ENCODE results near the gene NELFB. TPM values are rescaled to one million over a fixed set of nuclear protein-coding genes. Genes with fewer than 3 reads are reported as not detected.

NELFB gene
- total and polyA plus RNA-seq, 3 donors from 2014 or later, result 55.0 to 76.7 (median 60.9) TPM

DNA sequence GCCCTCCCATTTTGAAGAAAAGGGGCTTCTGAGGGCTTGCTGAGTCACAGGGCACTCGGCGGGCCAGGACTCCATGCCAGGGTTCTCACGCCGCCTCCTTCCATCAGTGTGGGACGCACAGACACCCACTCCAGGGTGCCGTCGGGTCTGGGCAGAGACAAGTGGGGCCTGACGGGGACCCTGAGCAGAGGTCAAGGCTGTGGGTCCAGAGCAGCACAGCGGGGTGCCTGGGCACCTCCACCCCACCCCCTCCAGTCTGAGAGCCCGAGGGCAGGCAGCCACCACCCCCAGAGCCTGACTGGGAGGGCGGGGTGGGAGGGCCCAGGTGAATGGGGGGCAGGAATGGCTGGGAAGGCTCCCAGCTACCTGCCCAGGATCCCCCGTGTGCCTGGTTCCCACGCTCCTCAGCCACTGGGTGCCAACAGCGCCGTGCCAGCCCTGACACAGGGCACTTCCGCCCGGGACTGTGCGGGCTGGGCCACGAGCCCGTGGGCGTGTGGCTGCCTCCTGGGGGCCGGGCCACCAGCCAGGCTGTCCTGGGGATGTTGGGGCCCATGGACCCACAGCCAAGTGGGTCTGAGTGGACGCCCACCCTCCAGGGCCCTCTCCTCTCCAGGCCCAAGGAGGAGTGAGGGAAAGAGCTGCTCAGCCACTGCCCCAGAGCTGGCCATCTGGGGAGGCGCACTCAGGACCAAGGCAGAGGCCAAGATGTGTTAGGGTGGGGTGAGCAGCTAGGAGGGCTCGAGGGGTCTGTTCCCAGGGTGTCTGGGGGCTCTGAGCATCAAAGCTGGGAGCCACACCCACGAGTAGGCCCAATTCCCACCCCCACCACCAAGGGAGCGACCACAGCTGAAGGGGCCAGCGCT lies 57.1 kb downstream of the NELFB start:
- no peaks in the 10 kb centered on the region for H3K27me3 ChIP-seq
- intact Hi-C loops (cut with DNase I; ENCODE audit: low total_unique reads), result loop anchor here (10.0 kb wide), 1 partner anchor 93 kb away; no protein-coding TSS in a partner anchor
- H3K27ac ChIP-seq, result no peak overlapping the region
- peaks cover 17% of the 10 kb centered on the region for H3K4me1 ChIP-seq
- DNase-seq, result no peak
- TF ChIP-seq, protein P1, sequence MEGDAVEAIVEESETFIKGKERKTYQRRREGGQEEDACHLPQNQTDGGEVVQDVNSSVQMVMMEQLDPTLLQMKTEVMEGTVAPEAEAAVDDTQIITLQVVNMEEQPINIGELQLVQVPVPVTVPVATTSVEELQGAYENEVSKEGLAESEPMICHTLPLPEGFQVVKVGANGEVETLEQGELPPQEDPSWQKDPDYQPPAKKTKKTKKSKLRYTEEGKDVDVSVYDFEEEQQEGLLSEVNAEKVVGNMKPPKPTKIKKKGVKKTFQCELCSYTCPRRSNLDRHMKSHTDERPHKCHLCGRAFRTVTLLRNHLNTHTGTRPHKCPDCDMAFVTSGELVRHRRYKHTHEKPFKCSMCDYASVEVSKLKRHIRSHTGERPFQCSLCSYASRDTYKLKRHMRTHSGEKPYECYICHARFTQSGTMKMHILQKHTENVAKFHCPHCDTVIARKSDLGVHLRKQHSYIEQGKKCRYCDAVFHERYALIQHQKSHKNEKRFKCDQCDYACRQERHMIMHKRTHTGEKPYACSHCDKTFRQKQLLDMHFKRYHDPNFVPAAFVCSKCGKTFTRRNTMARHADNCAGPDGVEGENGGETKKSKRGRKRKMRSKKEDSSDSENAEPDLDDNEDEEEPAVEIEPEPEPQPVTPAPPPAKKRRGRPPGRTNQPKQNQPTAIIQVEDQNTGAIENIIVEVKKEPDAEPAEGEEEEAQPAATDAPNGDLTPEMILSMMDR (IDR thresholded peaks at IDR 0.05), result no peak
- no peak for TF ChIP-seq POLR2A (IDR thresholded peaks at IDR 0.05)
- H3K36me3 ChIP-seq (ENCODE audit: low read depth, missing control alignments), result no peaks in the 10 kb centered on the region
- no peak overlapping the region for H3K4me3 ChIP-seq
- WGBS, 2 donors, result 91% methylated on average over 26 of the region's 28 CpGs; no CpG with 5 or more reads in 1 of the 2 donors
- no peaks in the 10 kb centered on the region for H3K9me3 ChIP-seq

DNA sequence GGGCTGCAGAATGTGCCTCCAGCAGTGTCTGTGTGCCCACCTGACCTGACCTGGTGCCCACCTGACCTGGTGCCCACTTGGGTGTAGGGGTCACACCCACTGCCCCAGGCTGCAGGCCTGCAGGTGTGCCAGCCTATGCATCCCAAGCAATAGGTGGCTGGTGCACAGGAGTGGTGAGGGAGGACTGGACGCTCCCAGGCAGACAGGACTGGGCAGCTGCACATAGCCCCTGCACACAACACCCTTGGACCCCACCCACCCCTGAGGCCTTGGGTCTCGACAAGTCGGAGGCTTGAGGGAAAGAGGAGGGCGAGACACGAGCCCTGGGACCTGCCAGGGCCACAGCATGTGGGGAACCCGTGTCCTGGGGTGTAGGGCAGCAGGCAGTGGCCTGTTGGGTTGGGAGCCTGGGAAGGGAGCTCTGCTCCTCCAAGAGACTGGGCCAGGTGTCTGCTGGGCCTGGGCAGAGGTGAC lies 57.8 kb downstream of the NELFB start:
- H3K9me3 ChIP-seq, result no peaks in the 10 kb centered on the region
- no peak for TF ChIP-seq POLR2A (IDR thresholded peaks at IDR 0.05)
- TF ChIP-seq, protein P1 (IDR thresholded peaks at IDR 0.05), result no peak
- no peak for DNase-seq
- no peaks in the 10 kb centered on the region for H3K27me3 ChIP-seq
- H3K4me1 ChIP-seq, result peaks cover 13% of the 10 kb centered on the region
- H3K4me3 ChIP-seq, result no peak overlapping the region
- intact Hi-C loops (cut with DNase I; ENCODE audit: low total_unique reads), result loop anchor here (10.0 kb wide), 1 partner anchor 92 kb away; no protein-coding TSS in a partner anchor
- no peak overlapping the region for H3K27ac ChIP-seq
- WGBS, 2 donors, result 93 to 100% methylated on average over 1 to 6 of the region's 6 CpGs
- no peaks in the 10 kb centered on the region for H3K36me3 ChIP-seq (ENCODE audit: low read depth, missing control alignments)

DNA sequence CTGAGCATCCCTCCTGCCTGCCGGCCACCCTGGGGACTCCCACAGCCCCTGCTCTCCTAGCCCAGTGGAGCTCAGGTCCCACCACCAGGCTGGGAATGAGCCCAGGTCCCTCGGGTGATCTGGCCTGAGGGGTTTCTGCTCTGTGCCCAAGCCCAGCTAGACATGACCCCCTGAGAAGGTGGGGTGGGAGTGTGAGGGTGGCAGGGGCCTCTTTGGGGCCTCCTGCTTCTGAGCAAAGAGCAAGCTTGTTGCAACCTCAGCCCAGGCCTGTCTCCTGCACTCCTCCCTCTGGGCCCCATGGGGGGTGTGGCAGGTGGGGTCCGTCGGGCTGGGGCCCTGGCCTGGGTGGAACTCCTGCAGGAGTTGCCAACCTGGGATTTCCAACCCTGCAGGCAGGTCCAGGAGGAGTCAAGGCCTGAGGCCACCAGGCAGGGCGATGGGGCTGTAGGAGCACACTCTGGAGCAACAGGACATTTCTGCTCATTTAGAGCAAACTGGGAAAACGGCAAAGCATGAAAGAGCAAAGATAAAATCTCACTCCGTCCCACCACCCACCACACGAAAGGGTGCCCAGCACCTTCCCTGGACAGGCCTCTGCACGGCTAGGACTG lies 58.3 kb downstream of the NELFB start:
- TF ChIP-seq, protein P1 (IDR thresholded peaks at IDR 0.05), result no peak
- TF ChIP-seq POLR2A (IDR thresholded peaks at IDR 0.05), result no peak
- H3K9me3 ChIP-seq, result no peaks in the 10 kb centered on the region
- no peaks in the 10 kb centered on the region for H3K27me3 ChIP-seq
- H3K4me3 ChIP-seq, result no peak overlapping the region
- H3K36me3 ChIP-seq (ENCODE audit: low read depth, missing control alignments), result no peaks in the 10 kb centered on the region
- 86% methylated on average over 4 to 9 of the region's 9 CpGs for WGBS, 2 donors
- intact Hi-C loops (cut with DNase I; ENCODE audit: low total_unique reads), result loop anchor here (10.0 kb wide), 1 partner anchor 91 kb away; no protein-coding TSS in a partner anchor
- H3K27ac ChIP-seq, result no peak overlapping the region
- H3K4me1 ChIP-seq, result peaks cover 13% of the 10 kb centered on the region
- DNase-seq, result no peak

DNA sequence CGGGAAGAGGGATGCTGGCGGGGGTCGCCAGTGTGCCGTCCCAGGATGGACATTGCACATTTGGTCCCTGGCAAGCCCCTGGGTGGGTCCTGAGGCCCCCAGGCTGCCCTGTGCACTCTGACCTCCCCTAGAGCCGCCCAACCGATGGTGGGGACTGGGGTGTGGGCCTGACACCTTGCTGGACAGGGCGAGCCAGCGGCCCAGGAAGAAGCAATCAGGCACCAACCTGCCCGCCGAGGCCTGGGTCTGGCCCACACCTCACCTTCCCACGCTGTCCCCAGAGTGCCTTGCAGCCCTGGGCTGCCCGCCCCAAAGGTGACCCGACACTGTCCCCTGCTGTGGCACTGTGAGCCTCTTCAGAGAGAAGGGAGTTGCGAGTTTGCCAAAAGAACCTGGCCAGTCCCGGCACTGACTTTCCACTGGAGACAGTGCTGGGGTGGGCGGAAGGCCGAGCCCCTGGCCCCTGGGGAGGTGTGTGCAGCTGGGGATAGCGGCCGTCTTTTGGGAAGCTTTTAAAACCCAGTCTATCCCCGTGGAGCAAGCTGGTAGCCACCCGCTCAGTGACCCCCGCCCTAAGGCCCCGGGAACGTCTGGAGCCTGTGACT lies 58.9 kb downstream of the NELFB start:
- intact Hi-C loops (cut with DNase I; ENCODE audit: low total_unique reads), result loop anchor here (10.0 kb wide), 1 partner anchor 91 kb away; no protein-coding TSS in a partner anchor
- H3K27me3 ChIP-seq, result no peaks in the 10 kb centered on the region
- no peaks in the 10 kb centered on the region for H3K9me3 ChIP-seq
- no peak for TF ChIP-seq POLR2A (IDR thresholded peaks at IDR 0.05)
- TF ChIP-seq, protein P1 (IDR thresholded peaks at IDR 0.05), result no peak
- H3K27ac ChIP-seq, result no peak overlapping the region
- H3K4me1 ChIP-seq, result peaks cover 13% of the 10 kb centered on the region
- H3K4me3 ChIP-seq, result no peak overlapping the region
- 81 to 85% methylated on average over 12 to 24 of the region's 24 CpGs for WGBS, 2 donors
- no peaks in the 10 kb centered on the region for H3K36me3 ChIP-seq (ENCODE audit: low read depth, missing control alignments)
- no peak for DNase-seq

All from testis (tissue), 3 donors.